K562 (cell line): Measurements from ENCODE around the gene SDC1. TPM values are rescaled to one million over a fixed set of nuclear protein-coding genes. Genes with fewer than 3 reads are reported as not detected.

Experiments used
- BCOR ChIP-seq: fragments of 450-650 bp; IDR thresholded peaks from 2 replicates; pipeline ENCODE4 v1.6.1; 2016
- HNRNPK ChIP-seq: fragments of 200-400 bp; formaldehyde crosslinking; IDR thresholded peaks from one replicate; pipeline ENCODE4 v1.6.1; 2018; ENCODE audit warnings: mild to moderate bottlenecking, low read depth, low read length; ENCODE audit not compliant: poor library complexity, severe bottlenecking
- NCOA6 ChIP-seq: fragments of 450-650 bp; IDR thresholded peaks from 2 replicates; pipeline ENCODE4 v1.6.1; 2017; ENCODE audit warnings: mild to moderate bottlenecking
- NR2C2 ChIP-seq, 2 experiments: fragments of 200-800 bp in 1 of 2; sonication (Bioruptor generic) in 1 of 2; sonication (generic) in 1 of 2; formaldehyde crosslinking in 1 of 2; IDR thresholded peaks; 2 replicates each; pipeline versions ENCODE4 v1.6.1 to v1.8.0; 2016 to 2022; ENCODE audit warnings: mild to moderate bottlenecking in 1 of 2, missing compliant biosample characterization in 1 of 2, missing genetic modification characterization in 1 of 2, missing genetic modification reagents in 1 of 2
- OTX1 ChIP-seq: fragments of 450-650 bp; formaldehyde crosslinking; IDR thresholded peaks from 2 replicates; pipeline ENCODE4 v1.4.0; 2022; ENCODE audit warnings: mild to moderate bottlenecking
- PHB ChIP-seq: fragments of 250-450 bp; sonication (Bioruptor Pico); IDR thresholded peaks from 2 replicates; pipeline ENCODE4 v1.5.0; 2021
- RBM39 ChIP-seq: fragments of 200-400 bp; formaldehyde crosslinking; optimal IDR thresholded peaks from 2 replicates; pipeline ENCODE3; 2018; ENCODE audit warnings: low read depth, low read length
- TAF7 ChIP-seq: fragments of 450-650 bp; IDR thresholded peaks from 2 replicates; pipeline ENCODE4 v1.6.1; 2016; ENCODE audit warnings: missing genetic modification characterization, missing compliant biosample characterization
- TEAD2 ChIP-seq: fragments of 450-650 bp; IDR thresholded peaks from 2 replicates; pipeline ENCODE4 v1.6.1; 2016; ENCODE audit warnings: missing genetic modification characterization, control low read depth, missing compliant biosample characterization
- ZNF174 ChIP-seq: fragments of 250-450 bp; sonication (Bioruptor Pico); IDR thresholded peaks from 2 replicates; pipeline ENCODE4 v1.4.0; 2020; ENCODE audit warnings: mild to moderate bottlenecking
- polyA plus RNA-seq, 8 experiments: library from polyadenylated mRNA; depleted of rRNA in 4 of 8; stranded (reverse) in 5 of 8; unstranded in 3 of 8; fragments of >200 nt; fragmentation: Nextera tagmentation in 2 of 8; fragmentation: Illumina TruSeq in 1 of 8; extraction: Ambion mirVana in 2 of 8; extraction: Trizol in 1 of 8; gene quantifications; 2 replicates each; pipeline versions ENCODE4 v1.2.1 to v1.2.3, GENCODE V29; 2011 to 2014; ENCODE audit warnings: inconsistent platforms in 1 of 8, missing spikeins in 1 of 8
- total RNA-seq, 7 experiments: library from RNA; depleted of rRNA in 6 of 7; stranded (reverse); fragments of >200 nt in 6 of 7; fragmentation: Illumina TruSeq in 2 of 7; extraction: Trizol in 2 of 7; gene quantifications; 2 replicates each; pipeline versions ENCODE4 v1.2.1 to v1.2.3, GENCODE V29; 2011 to 2021; ENCODE audit warnings: low replicate concordance in 1 of 7
- TF ChIP-seq, protein P1 (sequence below): fragments of 250-450 bp; sonication (Bioruptor Pico); IDR thresholded peaks from 2 replicates; pipeline ENCODE4 v1.4.0; 2020; ENCODE audit warnings: mild to moderate bottlenecking, moderate library complexity
- TF ChIP-seq, protein P2 (sequence below), 2 experiments: fragments of 450-650 bp; IDR thresholded peaks; 2 replicates each; pipeline ENCODE4 v1.6.1; 2016
- TF ChIP-seq, protein P3 (sequence below), 3 experiments: fragments of 200-800 bp in 1 of 3; sonication (Bioruptor generic) in 1 of 3; sonication (generic) in 1 of 3; formaldehyde crosslinking in 1 of 3; IDR thresholded peaks; 2 replicates each; pipeline versions ENCODE4 v1.6.1 to v1.8.0; 2016 to 2022; ENCODE audit warnings: mild to moderate bottlenecking in 2 of 3, missing compliant biosample characterization in 2 of 3, missing genetic modification characterization in 2 of 3, missing genetic modification reagents in 1 of 3
- TF ChIP-seq, protein P4 (sequence below): fragments of 250-450 bp; sonication (Bioruptor Pico); IDR thresholded peaks from 2 replicates; pipeline ENCODE4 v1.4.0; 2020

The SDC1 gene
- total and polyA plus RNA-seq, 9 of the 15 experiments (the other 6 are each of a cell fraction or from before 2014, with no cell fraction given) = 0.06 to 2.7 (median 0.49) TPM

DNA sequence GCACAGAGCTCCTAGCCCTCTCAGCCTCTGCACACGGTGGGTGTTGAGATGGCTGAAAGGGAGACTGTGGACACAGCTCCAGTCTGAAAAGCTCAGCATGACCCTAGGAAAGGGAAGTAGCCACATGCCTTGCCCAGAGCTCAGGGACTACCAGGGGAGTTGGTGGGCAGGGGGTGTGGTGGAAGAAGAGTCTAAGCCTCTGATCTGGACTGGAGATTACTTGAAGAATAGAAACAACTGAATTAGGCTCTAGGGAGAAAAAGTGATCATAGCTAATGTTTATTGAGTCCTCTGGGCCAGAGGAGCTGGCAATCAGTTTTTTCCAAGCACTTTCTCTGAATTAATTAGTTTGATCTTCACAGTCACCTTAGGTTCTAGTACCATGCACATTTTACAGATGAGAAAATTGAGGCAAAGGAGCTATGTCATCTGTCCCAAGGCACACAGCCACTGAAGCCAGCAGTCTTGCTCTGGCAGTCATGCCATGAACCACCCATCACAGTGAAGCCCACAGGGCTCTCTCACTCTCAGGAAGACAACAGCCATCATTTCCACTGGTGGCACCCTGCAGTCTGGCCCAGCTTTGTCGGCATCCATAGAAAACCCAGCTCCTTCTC, 10.3 kb downstream of the SDC1 start (continued):
- TF ChIP-seq, protein P1, sequence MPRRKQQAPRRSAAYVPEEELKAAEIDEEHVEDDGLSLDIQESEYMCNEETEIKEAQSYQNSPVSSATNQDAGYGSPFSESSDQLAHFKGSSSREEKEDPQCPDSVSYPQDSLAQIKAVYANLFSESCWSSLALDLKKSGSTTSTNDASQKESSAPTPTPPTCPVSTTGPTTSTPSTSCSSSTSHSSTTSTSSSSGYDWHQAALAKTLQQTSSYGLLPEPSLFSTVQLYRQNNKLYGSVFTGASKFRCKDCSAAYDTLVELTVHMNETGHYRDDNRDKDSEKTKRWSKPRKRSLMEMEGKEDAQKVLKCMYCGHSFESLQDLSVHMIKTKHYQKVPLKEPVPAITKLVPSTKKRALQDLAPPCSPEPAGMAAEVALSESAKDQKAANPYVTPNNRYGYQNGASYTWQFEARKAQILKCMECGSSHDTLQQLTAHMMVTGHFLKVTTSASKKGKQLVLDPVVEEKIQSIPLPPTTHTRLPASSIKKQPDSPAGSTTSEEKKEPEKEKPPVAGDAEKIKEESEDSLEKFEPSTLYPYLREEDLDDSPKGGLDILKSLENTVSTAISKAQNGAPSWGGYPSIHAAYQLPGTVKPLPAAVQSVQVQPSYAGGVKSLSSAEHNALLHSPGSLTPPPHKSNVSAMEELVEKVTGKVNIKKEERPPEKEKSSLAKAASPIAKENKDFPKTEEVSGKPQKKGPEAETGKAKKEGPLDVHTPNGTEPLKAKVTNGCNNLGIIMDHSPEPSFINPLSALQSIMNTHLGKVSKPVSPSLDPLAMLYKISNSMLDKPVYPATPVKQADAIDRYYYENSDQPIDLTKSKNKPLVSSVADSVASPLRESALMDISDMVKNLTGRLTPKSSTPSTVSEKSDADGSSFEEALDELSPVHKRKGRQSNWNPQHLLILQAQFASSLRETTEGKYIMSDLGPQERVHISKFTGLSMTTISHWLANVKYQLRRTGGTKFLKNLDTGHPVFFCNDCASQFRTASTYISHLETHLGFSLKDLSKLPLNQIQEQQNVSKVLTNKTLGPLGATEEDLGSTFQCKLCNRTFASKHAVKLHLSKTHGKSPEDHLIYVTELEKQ = no peak
- TF ChIP-seq TAF7 (tag) = no peak
- no peak for TF ChIP-seq BCOR
- no peak for TF ChIP-seq HNRNPK
- no peak for TF ChIP-seq NCOA6
- TF ChIP-seq, protein P2, sequence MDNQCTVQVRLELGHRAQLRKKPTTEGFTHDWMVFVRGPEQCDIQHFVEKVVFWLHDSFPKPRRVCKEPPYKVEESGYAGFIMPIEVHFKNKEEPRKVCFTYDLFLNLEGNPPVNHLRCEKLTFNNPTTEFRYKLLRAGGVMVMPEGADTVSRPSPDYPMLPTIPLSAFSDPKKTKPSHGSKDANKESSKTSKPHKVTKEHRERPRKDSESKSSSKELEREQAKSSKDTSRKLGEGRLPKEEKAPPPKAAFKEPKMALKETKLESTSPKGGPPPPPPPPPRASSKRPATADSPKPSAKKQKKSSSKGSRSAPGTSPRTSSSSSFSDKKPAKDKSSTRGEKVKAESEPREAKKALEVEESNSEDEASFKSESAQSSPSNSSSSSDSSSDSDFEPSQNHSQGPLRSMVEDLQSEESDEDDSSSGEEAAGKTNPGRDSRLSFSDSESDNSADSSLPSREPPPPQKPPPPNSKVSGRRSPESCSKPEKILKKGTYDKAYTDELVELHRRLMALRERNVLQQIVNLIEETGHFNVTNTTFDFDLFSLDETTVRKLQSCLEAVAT (IDR thresholded peaks at IDR 0.05) = no peak
- TF ChIP-seq, protein P3, sequence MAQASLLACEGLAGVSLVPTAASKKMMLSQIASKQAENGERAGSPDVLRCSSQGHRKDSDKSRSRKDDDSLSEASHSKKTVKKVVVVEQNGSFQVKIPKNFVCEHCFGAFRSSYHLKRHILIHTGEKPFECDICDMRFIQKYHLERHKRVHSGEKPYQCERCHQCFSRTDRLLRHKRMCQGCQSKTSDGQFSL (CRISPR knock-in tag; IDR thresholded peaks at IDR 0.05) = no peak
- TF ChIP-seq, protein P3 (tag; IDR thresholded peaks at IDR 0.05) = no peak
- TF ChIP-seq, protein P4, sequence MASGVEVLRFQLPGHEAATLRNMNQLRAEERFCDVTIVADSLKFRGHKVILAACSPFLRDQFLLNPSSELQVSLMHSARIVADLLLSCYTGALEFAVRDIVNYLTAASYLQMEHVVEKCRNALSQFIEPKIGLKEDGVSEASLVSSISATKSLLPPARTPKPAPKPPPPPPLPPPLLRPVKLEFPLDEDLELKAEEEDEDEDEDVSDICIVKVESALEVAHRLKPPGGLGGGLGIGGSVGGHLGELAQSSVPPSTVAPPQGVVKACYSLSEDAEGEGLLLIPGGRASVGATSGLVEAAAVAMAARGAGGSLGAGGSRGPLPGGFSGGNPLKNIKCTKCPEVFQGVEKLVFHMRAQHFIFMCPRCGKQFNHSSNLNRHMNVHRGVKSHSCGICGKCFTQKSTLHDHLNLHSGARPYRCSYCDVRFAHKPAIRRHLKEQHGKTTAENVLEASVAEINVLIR (CRISPR knock-in tag) = no peak
- TF ChIP-seq ZNF174 (CRISPR knock-in tag) = no peak
- no peak for TF ChIP-seq OTX1
- TF ChIP-seq TEAD2 = no peak
- TF ChIP-seq PHB (CRISPR knock-in tag) = no peak
- no peak for TF ChIP-seq RBM39
- TF ChIP-seq NR2C2 (CRISPR knock-in tag; IDR thresholded peaks at IDR 0.05) = no peak
- no peak for TF ChIP-seq NR2C2 (tag; IDR thresholded peaks at IDR 0.05)
